Measurements from ENCODE around the gene ARFRP1.

Gene ARFRP1

DNA sequence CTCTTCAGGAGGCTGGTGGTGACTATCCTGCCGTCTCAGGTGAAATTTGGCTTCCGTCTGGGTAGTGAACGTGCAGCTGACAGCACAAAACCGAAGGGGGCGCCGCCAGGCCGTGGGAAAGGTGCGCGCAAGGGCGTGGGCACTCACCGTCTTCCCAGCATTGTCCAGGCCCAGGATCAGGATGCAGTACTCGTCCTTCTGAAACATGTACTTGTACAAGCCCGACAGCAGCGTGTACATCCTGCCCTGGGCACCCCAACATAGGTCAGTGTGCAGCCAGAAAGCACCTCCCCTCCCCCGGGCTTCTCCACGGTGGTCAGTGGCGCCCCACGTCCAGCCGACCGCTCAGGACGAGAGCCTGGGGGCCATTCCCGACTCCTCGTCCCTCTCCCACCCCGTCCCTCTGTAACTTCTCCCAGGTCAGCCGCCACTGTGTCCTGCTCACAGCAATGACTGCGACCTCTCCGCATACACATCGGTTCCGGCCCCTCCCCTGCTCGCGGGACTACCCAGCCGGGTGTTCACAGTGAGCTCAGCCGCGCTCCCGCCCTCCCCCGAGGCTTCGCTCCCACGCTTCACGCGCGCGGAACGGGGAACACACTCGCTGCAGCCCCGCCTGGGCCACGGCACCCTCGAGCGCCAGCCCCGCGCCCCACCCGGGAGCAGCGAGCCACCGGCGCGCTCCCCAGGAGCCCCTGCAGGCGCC lies 771 bp downstream of the ARFRP1 start:
- H3K9me2 ChIP-seq (replicated peaks; ENCODE audit: insufficient read depth, low read length), result no peaks in the 10 kb centered on the region
- 0 out of 2 replicates have a peak, but pooled peaks cover 4% of the 10 kb centered on the region for H4K20me1 ChIP-seq (ENCODE audit: low read depth, low read length)
- H3F3A ChIP-seq (ENCODE audit: insufficient read depth), result 0 out of 2 replicates have a peak, but pooled peaks cover 4% of the 10 kb centered on the region
- H3K79me2 ChIP-seq (ENCODE audit: insufficient read depth, low read length), result peaks cover 51% of the 10 kb centered on the region
- peak overlapping the region; percentile 38 for H3K27ac ChIP-seq (ENCODE audit: low read depth, low read length)
- H3K4me3 ChIP-seq (ENCODE audit: insufficient read depth, low read length, poor library complexity, severe bottlenecking), result peak overlapping the region; percentile 79
- no peaks in the 10 kb centered on the region for H3K9me3 ChIP-seq (ENCODE audit: insufficient read depth, low read length)
- no peaks in the 10 kb centered on the region for H3K27me3 ChIP-seq (ENCODE audit: low read length)
- peak overlapping the region; percentile 68 for H3K4me2 ChIP-seq (ENCODE audit: low read depth, low read length, poor library complexity, severe bottlenecking)
- TF ChIP-seq, protein P1, sequence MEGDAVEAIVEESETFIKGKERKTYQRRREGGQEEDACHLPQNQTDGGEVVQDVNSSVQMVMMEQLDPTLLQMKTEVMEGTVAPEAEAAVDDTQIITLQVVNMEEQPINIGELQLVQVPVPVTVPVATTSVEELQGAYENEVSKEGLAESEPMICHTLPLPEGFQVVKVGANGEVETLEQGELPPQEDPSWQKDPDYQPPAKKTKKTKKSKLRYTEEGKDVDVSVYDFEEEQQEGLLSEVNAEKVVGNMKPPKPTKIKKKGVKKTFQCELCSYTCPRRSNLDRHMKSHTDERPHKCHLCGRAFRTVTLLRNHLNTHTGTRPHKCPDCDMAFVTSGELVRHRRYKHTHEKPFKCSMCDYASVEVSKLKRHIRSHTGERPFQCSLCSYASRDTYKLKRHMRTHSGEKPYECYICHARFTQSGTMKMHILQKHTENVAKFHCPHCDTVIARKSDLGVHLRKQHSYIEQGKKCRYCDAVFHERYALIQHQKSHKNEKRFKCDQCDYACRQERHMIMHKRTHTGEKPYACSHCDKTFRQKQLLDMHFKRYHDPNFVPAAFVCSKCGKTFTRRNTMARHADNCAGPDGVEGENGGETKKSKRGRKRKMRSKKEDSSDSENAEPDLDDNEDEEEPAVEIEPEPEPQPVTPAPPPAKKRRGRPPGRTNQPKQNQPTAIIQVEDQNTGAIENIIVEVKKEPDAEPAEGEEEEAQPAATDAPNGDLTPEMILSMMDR (IDR thresholded peaks at IDR 0.05; ENCODE audit: insufficient read depth, low read length, poor library complexity, severe bottlenecking), result peak; percentile 81
- no peak for TF ChIP-seq EZH2phosphoT487 (conservative IDR thresholded peaks at IDR 0.05; ENCODE audit: low read length)
- H3K9ac ChIP-seq (ENCODE audit: low read length), result peak overlapping the region; percentile 89
- H2AFZ ChIP-seq (ENCODE audit: low read depth, low read length, severe bottlenecking), result peak overlapping the region; percentile 34
- peaks cover 11% of the 10 kb centered on the region for H3K36me3 ChIP-seq (ENCODE audit: low read length)

GRCh38 chr20:63706027-63706695 lies 1.6 kb downstream of the ARFRP1 start:
- Histone ChIP-seq H3F3A (ENCODE audit: insufficient read depth) (0 out of 2 replicates have a peak, but pooled peaks cover 4% of the 10 kb centered on the region), H3K4me2 (ENCODE audit: low read depth, low read length, poor library complexity, severe bottlenecking) (peak overlapping the region; percentile 68), H3K27ac (ENCODE audit: low read depth, low read length) (no peak overlapping the region), H3K27me3 (ENCODE audit: low read length) (no peaks in the 10 kb centered on the region), H3K9ac (ENCODE audit: low read length) (peak overlapping the region; percentile 89), H4K20me1 (ENCODE audit: low read depth, low read length) (0 out of 2 replicates have a peak, but pooled peaks cover 4% of the 10 kb centered on the region), H3K4me3 (ENCODE audit: insufficient read depth, low read length, poor library complexity, severe bottlenecking) (peak overlapping the region; percentile 79), H3K79me2 (ENCODE audit: insufficient read depth, low read length) (peaks cover 43% of the 10 kb centered on the region), H3K9me2 (replicated peaks; ENCODE audit: insufficient read depth, low read length) (no peaks in the 10 kb centered on the region), H3K36me3 (ENCODE audit: low read length) (peaks cover 3% of the 10 kb centered on the region; the same call in 1 of the 2 replicates), H3K9me3 (ENCODE audit: insufficient read depth, low read length) (no peaks in the 10 kb centered on the region), H2AFZ (ENCODE audit: low read depth, low read length, severe bottlenecking) (no peak overlapping the region)
- no peak for TF ChIP-seq EZH2phosphoT487 (conservative IDR thresholded peaks at IDR 0.05; ENCODE audit: low read length)
- TF ChIP-seq, protein P1 (IDR thresholded peaks at IDR 0.05; ENCODE audit: insufficient read depth, low read length, poor library complexity, severe bottlenecking), result no peak

GRCh38 chr20:63705232-63706026 lies 2.3 kb downstream of the ARFRP1 start:
- Histone ChIP-seq H3K27ac (ENCODE audit: low read depth, low read length) (no peak overlapping the region), H3K4me3 (ENCODE audit: insufficient read depth, low read length, poor library complexity, severe bottlenecking) (no peak overlapping the region), H3K9ac (ENCODE audit: low read length) (no peak overlapping the region), H3K9me2 (replicated peaks; ENCODE audit: insufficient read depth, low read length) (no peaks in the 10 kb centered on the region), H3F3A (ENCODE audit: insufficient read depth) (0 out of 2 replicates have a peak, but pooled peaks cover under 1% of the 10 kb centered on the region), H4K20me1 (ENCODE audit: low read depth, low read length) (0 out of 2 replicates have a peak, but pooled peaks cover 4% of the 10 kb centered on the region), H3K79me2 (ENCODE audit: insufficient read depth, low read length) (peaks cover 36% of the 10 kb centered on the region), H3K9me3 (ENCODE audit: insufficient read depth, low read length) (no peaks in the 10 kb centered on the region), H3K27me3 (ENCODE audit: low read length) (no peaks in the 10 kb centered on the region), H2AFZ (ENCODE audit: low read depth, low read length, severe bottlenecking) (no peak overlapping the region), H3K4me2 (ENCODE audit: low read depth, low read length, poor library complexity, severe bottlenecking) (no peak overlapping the region), H3K36me3 (ENCODE audit: low read length) (peaks cover under 1% of the 10 kb centered on the region; the same call in 1 of the 2 replicates)
- TF ChIP-seq, protein P1 (IDR thresholded peaks at IDR 0.05; ENCODE audit: insufficient read depth, low read length, poor library complexity, severe bottlenecking), result no peak
- no peak for TF ChIP-seq EZH2phosphoT487 (conservative IDR thresholded peaks at IDR 0.05; ENCODE audit: low read length)
